OCI-LY1 (cell line): Measurements from ENCODE around the gene HDGFL3.

Source experiments
- EZH2 ChIP-seq: fragments of 200-600 bp; sonication (generic), shearing (Covaris generic); IDR thresholded peaks from 2 replicates; pipeline ENCODE4 v1.8.0; 2017; ENCODE audit warnings: borderline replicate concordance, mixed run types, mild to moderate bottlenecking, antibody characterized with exemption, low read length, moderate library complexity, mixed read lengths
- TF ChIP-seq, protein P1 (sequence below): fragments of 200-600 bp; sonication (generic), shearing (Covaris generic); IDR thresholded peaks from 2 replicates; pipeline ENCODE4 v1.5.1; 2017; ENCODE audit warnings: mild to moderate bottlenecking, antibody characterized with exemption, low read length, moderate library complexity, mixed read lengths

DNA sequence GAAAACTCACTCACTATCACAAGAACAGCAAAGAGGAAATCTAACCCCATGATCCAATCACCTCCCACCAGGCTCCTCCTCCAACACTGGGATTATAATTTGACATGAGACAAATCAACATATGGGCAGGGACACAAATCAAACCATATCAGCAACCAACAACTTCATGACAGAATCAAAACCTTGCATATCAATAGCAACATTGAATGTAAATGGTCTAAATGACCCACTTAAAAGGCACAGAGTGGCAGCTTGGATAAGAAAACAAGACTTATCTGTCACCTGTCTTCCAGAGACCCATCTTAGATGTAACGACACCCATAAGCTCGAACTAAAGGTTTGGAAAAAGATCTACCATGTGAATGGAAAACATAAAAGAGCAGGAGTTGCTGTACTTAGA, 40.8 kb downstream of the HDGFL3 start:
- TF ChIP-seq, protein P1, sequence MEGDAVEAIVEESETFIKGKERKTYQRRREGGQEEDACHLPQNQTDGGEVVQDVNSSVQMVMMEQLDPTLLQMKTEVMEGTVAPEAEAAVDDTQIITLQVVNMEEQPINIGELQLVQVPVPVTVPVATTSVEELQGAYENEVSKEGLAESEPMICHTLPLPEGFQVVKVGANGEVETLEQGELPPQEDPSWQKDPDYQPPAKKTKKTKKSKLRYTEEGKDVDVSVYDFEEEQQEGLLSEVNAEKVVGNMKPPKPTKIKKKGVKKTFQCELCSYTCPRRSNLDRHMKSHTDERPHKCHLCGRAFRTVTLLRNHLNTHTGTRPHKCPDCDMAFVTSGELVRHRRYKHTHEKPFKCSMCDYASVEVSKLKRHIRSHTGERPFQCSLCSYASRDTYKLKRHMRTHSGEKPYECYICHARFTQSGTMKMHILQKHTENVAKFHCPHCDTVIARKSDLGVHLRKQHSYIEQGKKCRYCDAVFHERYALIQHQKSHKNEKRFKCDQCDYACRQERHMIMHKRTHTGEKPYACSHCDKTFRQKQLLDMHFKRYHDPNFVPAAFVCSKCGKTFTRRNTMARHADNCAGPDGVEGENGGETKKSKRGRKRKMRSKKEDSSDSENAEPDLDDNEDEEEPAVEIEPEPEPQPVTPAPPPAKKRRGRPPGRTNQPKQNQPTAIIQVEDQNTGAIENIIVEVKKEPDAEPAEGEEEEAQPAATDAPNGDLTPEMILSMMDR, result no peak
- no peak for TF ChIP-seq EZH2
